K562 (cell line): ENCODE results near the gene AKIRIN1. TPM values are rescaled to one million over a fixed set of nuclear protein-coding genes. Genes with fewer than 3 reads are reported as not detected.

Experiments
- ATAC-seq: fragments of 200-7000 bp; cut with Tn5 transposase; 3 replicates; pipeline ENCODE4 v1.9.1; 2020; ENCODE audit warnings: moderate library complexity
- BruUV-seq: library from RNA; stranded (reverse); fragments of 400-500 nt; replicated peaks from 2 replicates; lab custom pipeline; 2021; lab: Mats Ljungman, UMichigan
- CTCF ChIA-PET: fragments of 300-600 bp; formaldehyde crosslinking; extraction: SDS; loops from one replicate; lab custom pipeline; 2021; ENCODE audit warnings: low intra/inter-chr PET ratio; lab: Yijun Ruan, JAX
- POLR2A ChIA-PET: fragments of 300-600, 350-650 bp; sonication (Branson Sonifier 250); formaldehyde crosslinking; extraction: SDS; loops from one replicate; lab custom pipeline; 2021; ENCODE audit warnings: antibody characterized with exemption, inconsistent platforms; lab: Yijun Ruan, JAX
- DNase-seq, 4 experiments: peaks; one replicate each; pipeline versions ENCODE4 v3.0.0 to v3.0.0-alpha.2; 2011 to 2018; ENCODE audit warnings: low spot score in 3 of 4, mixed read lengths in 3 of 4; ENCODE audit errors: extremely low read depth in 1 of 4
- FAIRE-seq: peaks from 2 replicates; lab custom pipeline; 2011; peaks lifted over from hg19 to GRCh38; lab: Jason Lieb, UNC
- H2AFZ ChIP-seq: 2 replicates; pipeline ENCODE4 v1.6.0; 2011; ENCODE audit warnings: low read depth, low read length, control low read depth, inconsistent platforms
- H3K27ac ChIP-seq: fragments of 200-600 bp; 3 replicates; pipeline ENCODE4 v1.8.0; 2011; ENCODE audit warnings: low read depth, mild to moderate bottlenecking, control low read depth, inconsistent platforms, low read length, moderate library complexity, mixed read lengths; ENCODE audit errors: extremely low read depth
- H3K27me3 ChIP-seq, 2 experiments: fragments of 300-600 bp in 1 of 2; 2 replicates in 1 of 2; 3 replicates in 1 of 2; pipeline versions ENCODE4 v1.6.0 to v1.8.0; 2011; ENCODE audit warnings: inconsistent platforms in 2 of 2, low read length in 2 of 2, mild to moderate bottlenecking in 1 of 2, mixed read lengths in 1 of 2, moderate library complexity in 1 of 2; ENCODE audit not compliant: control insufficient read depth in 2 of 2, insufficient read depth in 2 of 2
- H3K36me3 ChIP-seq: fragments of 300-600 bp; 3 replicates; pipeline ENCODE4 v1.8.0; 2011; ENCODE audit warnings: mild to moderate bottlenecking, low read length, inconsistent platforms; ENCODE audit not compliant: control insufficient read depth, insufficient read depth
- H3K4me1 ChIP-seq, 2 experiments: fragments of 200-600 bp in 1 of 2; replicated peaks in 1 of 2; 2 replicates in 1 of 2; 3 replicates in 1 of 2; pipeline versions ENCODE4 v1.5.1 to v1.8.0; 2011; ENCODE audit warnings: inconsistent platforms in 2 of 2, low read length in 2 of 2, mild to moderate bottlenecking in 1 of 2, mixed read lengths in 1 of 2, moderate library complexity in 1 of 2; ENCODE audit not compliant: control insufficient read depth in 2 of 2, insufficient read depth in 2 of 2
- H3K4me2 ChIP-seq: 2 replicates; pipeline ENCODE4 v1.6.1; 2011; ENCODE audit warnings: low read length, control low read depth, inconsistent platforms, mixed read lengths; ENCODE audit not compliant: insufficient read depth
- H3K4me3 ChIP-seq: fragments of 200-600 bp; sonication (generic), shearing (Covaris generic); 2 replicates; pipeline ENCODE4 v1.5.1; 2016; ENCODE audit warnings: control low read depth, inconsistent platforms
- H3K79me2 ChIP-seq: fragments of 200-600 bp; 3 replicates; pipeline ENCODE4 v1.8.0; 2011; ENCODE audit warnings: low read length, inconsistent platforms; ENCODE audit not compliant: control insufficient read depth, insufficient read depth
- H3K9ac ChIP-seq, 2 experiments: 2 replicates each; pipeline versions ENCODE4 v1.6.0 to v1.6.1; 2011; ENCODE audit warnings: low read depth in 2 of 2, low read length in 2 of 2, control low read depth in 1 of 2, inconsistent platforms in 1 of 2, mild to moderate bottlenecking in 1 of 2, mixed read lengths in 1 of 2; ENCODE audit not compliant: insufficient read depth in 1 of 2
- H3K9me1 ChIP-seq: one replicate; pipeline ENCODE4 v1.6.0; 2011; ENCODE audit warnings: inconsistent platforms, mild to moderate bottlenecking, low read length, moderate library complexity; ENCODE audit not compliant: control insufficient read depth, insufficient read depth
- H3K9me3 ChIP-seq: replicated peaks from 2 replicates; pipeline ENCODE4 v1.5.1; 2011; ENCODE audit warnings: low read depth, low read length, inconsistent platforms; ENCODE audit not compliant: control insufficient read depth, insufficient read depth
- H4K20me1 ChIP-seq: replicated peaks from 2 replicates; pipeline ENCODE4 v1.6.1; 2011; ENCODE audit warnings: low read length, inconsistent platforms, mixed read lengths; ENCODE audit not compliant: control insufficient read depth, insufficient read depth
- CHD7 ChIP-seq: fragments of 200-600 bp; sonication (generic); IDR thresholded peaks from one replicate; pipeline ENCODE4 v1.6.1; 2012; ENCODE audit warnings: mild to moderate bottlenecking, low read depth, low read length, inconsistent platforms
- GMEB1 ChIP-seq: fragments of 250-450 bp; sonication (Bioruptor Pico); IDR thresholded peaks from 2 replicates; pipeline ENCODE4 v1.4.0; 2020; ENCODE audit warnings: mild to moderate bottlenecking
- HNRNPUL1 ChIP-seq: fragments of 200-400 bp; formaldehyde crosslinking; IDR thresholded peaks from 2 replicates; pipeline ENCODE4 v1.6.1; 2017; ENCODE audit warnings: low read length
- NONO ChIP-seq, 2 experiments: fragments of 200-400 bp in 1 of 2; fragments of 450-650 bp in 1 of 2; formaldehyde crosslinking in 1 of 2; IDR thresholded peaks; 2 replicates each; pipeline ENCODE4 v1.6.1; 2017; ENCODE audit warnings: low read depth in 2 of 2, mild to moderate bottlenecking in 2 of 2, moderate library complexity in 2 of 2, low read length in 1 of 2
- USF2 ChIP-seq: sonication (generic); formaldehyde crosslinking; IDR thresholded peaks from 2 replicates; pipeline ENCODE4 v1.5.0; 2020; ENCODE audit warnings: missing genetic modification reagents
- ZBED1 ChIP-seq: IDR thresholded peaks from 2 replicates; pipeline ENCODE4 v1.6.1; 2014
- ZFPM2 ChIP-seq: fragments of 250-450 bp; sonication (Bioruptor Pico); IDR thresholded peaks from 2 replicates; pipeline ENCODE4 v1.5.1; 2022; ENCODE audit warnings: mild to moderate bottlenecking
- WGBS: fragments of 100-300 bp; shearing (Covaris generic); methylation state at CpG from one replicate; pipeline ENCODE4 v1.1.6; 2016; ENCODE audit warnings: low coverage, mixed read lengths; ENCODE audit not compliant: insufficient coverage; ENCODE audit errors: missing lambda C conversion rate; 5-methylcytosine and 5-hydroxymethylcytosine counted together
- in situ Hi-C: fragments of 300-500 bp; cut with MboI; formaldehyde crosslinking; loops from 4 replicates; pipeline ENCODE4 v1.15.0; 2018; ENCODE audit warnings: inconsistent platforms, mixed read lengths
- intact Hi-C: fragments of 100-400 bp; cut with micrococcal nuclease; formaldehyde crosslinking; loops from 2 replicates; pipeline ENCODE4 v1.14.2; 2022
- polyA plus RNA-seq, 8 experiments: library from polyadenylated mRNA; depleted of rRNA in 4 of 8; stranded (reverse) in 5 of 8; unstranded in 3 of 8; fragments of >200 nt; fragmentation: Nextera tagmentation in 2 of 8; fragmentation: Illumina TruSeq in 1 of 8; extraction: Ambion mirVana in 2 of 8; extraction: Trizol in 1 of 8; gene quantifications; 2 replicates each; pipeline versions ENCODE4 v1.2.1 to v1.2.3, GENCODE V29; 2011 to 2014; ENCODE audit warnings: inconsistent platforms in 1 of 8, missing spikeins in 1 of 8
- total RNA-seq, 7 experiments: library from RNA; depleted of rRNA in 6 of 7; stranded (reverse); fragments of >200 nt in 6 of 7; fragmentation: Illumina TruSeq in 2 of 7; extraction: Trizol in 2 of 7; gene quantifications; 2 replicates each; pipeline versions ENCODE4 v1.2.1 to v1.2.3, GENCODE V29; 2011 to 2021; ENCODE audit warnings: low replicate concordance in 1 of 7

Gene AKIRIN1
- total and polyA plus RNA-seq, 9 of the 15 experiments (the other 6 are each of a cell fraction or from before 2014, with no cell fraction given), result 11.5 to 139 (median 83.4) TPM

- Histone ChIP-seq H3K9me1 (peaks cover 4% of the 10 kb centered on the region), H3K9ac (no peak overlapping the region), H3K4me3 (no peak overlapping the region), H2AFZ (no peak overlapping the region), H3K36me3 (peaks cover 99% of the 10 kb centered on the region), H3K79me2 (peaks cover 29% of the 10 kb centered on the region), H3K27ac (no peak overlapping the region), H3K4me2 (no peak overlapping the region), H4K20me1 (peaks cover 3% of the 10 kb centered on the region; the same call in 1 of the 2 replicates), H3K4me1 (no peaks in the 10 kb centered on the region; a peak in 3 of 5 replicates), H3K27me3 (no peaks in the 10 kb centered on the region), H3K9me3 (no peaks in the 10 kb centered on the region)
- BruUV-seq, result no TSS peak
- DNase-seq (no peak), FAIRE-seq (no peak), ATAC-seq (no peak)
- 95% methylated on average over 5 of the region's 5 CpGs for WGBS
- in situ Hi-C loops (no loop called here), intact Hi-C loops (no loop called here)
- POLR2A ChIA-PET, result interaction anchor here (0.6 to 3.0 kb wide), 6 partner anchors 9 to 63 kb away, joined by 3 to 11 read pairs (median 4); partner anchors contain the start of gene NDUFS5
- CTCF ChIA-PET, result no interaction called here
- TF ChIP-seq ZBED1 (no peak), NONO (IDR thresholded peaks at IDR 0.05; ENCODE audit: low read depth in 2 of 2, low read length in 1 of 2) (no peak), CHD7 (no peak), ZFPM2 (CRISPR knock-in tag) (no peak), USF2 (CRISPR knock-in tag) (no peak), HNRNPUL1 (no peak), GMEB1 (CRISPR knock-in tag) (no peak)
Observed at GRCh38 chr1:39001516-39002421, 10.7 kb downstream of the AKIRIN1 start.
